K562 (cell line): ENCODE results near the gene NUDT22. TPM values are rescaled to one million over a fixed set of nuclear protein-coding genes. Genes with fewer than 3 reads are reported as not detected.

Experiments used
- CBFA2T2 ChIP-seq: fragments of 450-650 bp; conservative IDR thresholded peaks from 2 replicates; pipeline ENCODE4 v1.6.1; 2017; ENCODE audit warnings: mild to moderate bottlenecking
- COPS2 ChIP-seq: fragments of 450-650 bp; conservative IDR thresholded peaks from 2 replicates; pipeline ENCODE4 v1.6.1; 2016; ENCODE audit warnings: mild to moderate bottlenecking, moderate library complexity
- CXXC5 ChIP-seq: fragments of 250-450 bp; sonication (Bioruptor Pico); IDR thresholded peaks from 2 replicates; pipeline ENCODE4 v1.8.0; 2022; ENCODE audit warnings: inconsistent platforms, mild to moderate bottlenecking, moderate library complexity
- EP300 ChIP-seq: IDR thresholded peaks from 2 replicates; pipeline ENCODE4 v1.6.1; 2012; ENCODE audit warnings: low read length, improper control_type of control experiment
- KLF1 ChIP-seq: fragments of 450-650 bp; IDR thresholded peaks from 2 replicates; pipeline ENCODE4 v1.6.1; 2016; ENCODE audit warnings: missing genetic modification characterization, missing compliant biosample characterization
- KLF16 ChIP-seq: IDR thresholded peaks from 2 replicates; pipeline ENCODE4 v1.6.1; 2016; ENCODE audit warnings: antibody characterized with exemption
- RBM25 ChIP-seq: fragments of 200-400 bp; formaldehyde crosslinking; IDR thresholded peaks from 2 replicates; pipeline ENCODE4 v1.6.1; 2018; ENCODE audit warnings: low read length, low read depth, moderate library complexity; ENCODE audit not compliant: severe bottlenecking
- SPI1 ChIP-seq: IDR thresholded peaks from 2 replicates; pipeline ENCODE4 v1.6.1; 2011; ENCODE audit warnings: low read depth, low read length, control low read depth, borderline replicate concordance
- polyA plus RNA-seq, 8 experiments: library from polyadenylated mRNA; depleted of rRNA in 4 of 8; stranded (reverse) in 5 of 8; unstranded in 3 of 8; fragments of >200 nt; fragmentation: Nextera tagmentation in 2 of 8; fragmentation: Illumina TruSeq in 1 of 8; extraction: Ambion mirVana in 2 of 8; extraction: Trizol in 1 of 8; gene quantifications; 2 replicates each; pipeline versions ENCODE4 v1.2.1 to v1.2.3, GENCODE V29; 2011 to 2014; ENCODE audit warnings: inconsistent platforms in 1 of 8, missing spikeins in 1 of 8
- total RNA-seq, 7 experiments: library from RNA; depleted of rRNA in 6 of 7; stranded (reverse); fragments of >200 nt in 6 of 7; fragmentation: Illumina TruSeq in 2 of 7; extraction: Trizol in 2 of 7; gene quantifications; 2 replicates each; pipeline versions ENCODE4 v1.2.1 to v1.2.3, GENCODE V29; 2011 to 2021; ENCODE audit warnings: low replicate concordance in 1 of 7
- TF ChIP-seq, protein P1 (sequence below): fragments of 450-650 bp; IDR thresholded peaks from 2 replicates; pipeline ENCODE4 v1.6.1; 2017; ENCODE audit warnings: antibody characterized with exemption, mild to moderate bottlenecking
- TF ChIP-seq, protein P2 (sequence below): fragments of 450-650 bp; IDR thresholded peaks from 2 replicates; pipeline ENCODE4 v1.7.1; 2018; ENCODE audit warnings: mild to moderate bottlenecking, low read depth; ENCODE audit not compliant: partially characterized antibody
- TF ChIP-seq, protein P3 (sequence below): sonication (generic); formaldehyde crosslinking; IDR thresholded peaks from 2 replicates; pipeline ENCODE4 v1.8.1; 2023; ENCODE audit warnings: mild to moderate bottlenecking, missing genetic modification reagents

Gene NUDT22
- total and polyA plus RNA-seq, 9 of the 15 experiments (the other 6 are each of a cell fraction or from before 2014, with no cell fraction given) = 6.3 to 92.6 (median 37.4) TPM

DNA sequence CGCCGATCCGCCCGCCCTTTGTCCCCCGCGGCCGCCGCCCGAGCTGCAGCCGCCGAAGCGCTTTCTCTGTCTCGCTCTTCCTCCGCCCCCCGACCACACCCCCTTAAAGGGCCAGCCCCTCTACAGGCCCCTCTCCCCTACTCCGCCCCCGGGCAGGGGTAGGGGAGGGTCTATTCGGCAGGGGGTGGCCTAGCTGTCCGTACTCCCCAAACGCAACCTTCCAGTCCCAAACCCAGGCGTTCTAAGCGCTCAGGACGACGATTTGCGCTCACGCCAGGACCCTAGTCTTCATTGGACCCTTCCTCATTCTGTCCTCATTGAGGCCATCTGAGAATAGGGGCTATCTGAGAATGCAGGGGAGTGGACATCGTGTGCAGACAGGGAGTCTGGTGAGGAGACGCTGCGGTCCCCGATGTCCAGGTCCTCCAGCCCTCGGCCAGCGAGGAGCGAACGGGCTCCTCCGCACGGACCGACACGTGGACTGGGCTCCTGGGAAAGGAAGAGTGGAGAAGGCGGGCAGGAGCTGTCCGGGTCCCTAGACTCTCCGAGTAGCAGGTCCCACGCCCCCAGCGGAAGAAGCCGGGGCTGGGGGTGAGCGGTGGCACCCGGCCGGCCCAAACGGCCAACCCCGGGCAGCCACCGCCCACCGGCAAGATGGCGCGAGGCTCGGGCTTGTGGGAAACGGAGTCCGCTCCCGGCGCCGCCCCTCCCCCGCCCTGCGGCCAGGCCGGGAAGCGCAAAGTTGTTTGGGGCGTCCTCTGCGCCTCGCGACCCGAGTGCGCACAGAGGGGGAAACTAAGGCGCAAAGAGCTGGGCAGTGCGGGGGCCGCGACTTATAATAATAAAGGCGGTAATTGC is 21.0 kb downstream of the NUDT22 start, which contains the start of gene PPP1R14B (continued):
- TF ChIP-seq, protein P1, sequence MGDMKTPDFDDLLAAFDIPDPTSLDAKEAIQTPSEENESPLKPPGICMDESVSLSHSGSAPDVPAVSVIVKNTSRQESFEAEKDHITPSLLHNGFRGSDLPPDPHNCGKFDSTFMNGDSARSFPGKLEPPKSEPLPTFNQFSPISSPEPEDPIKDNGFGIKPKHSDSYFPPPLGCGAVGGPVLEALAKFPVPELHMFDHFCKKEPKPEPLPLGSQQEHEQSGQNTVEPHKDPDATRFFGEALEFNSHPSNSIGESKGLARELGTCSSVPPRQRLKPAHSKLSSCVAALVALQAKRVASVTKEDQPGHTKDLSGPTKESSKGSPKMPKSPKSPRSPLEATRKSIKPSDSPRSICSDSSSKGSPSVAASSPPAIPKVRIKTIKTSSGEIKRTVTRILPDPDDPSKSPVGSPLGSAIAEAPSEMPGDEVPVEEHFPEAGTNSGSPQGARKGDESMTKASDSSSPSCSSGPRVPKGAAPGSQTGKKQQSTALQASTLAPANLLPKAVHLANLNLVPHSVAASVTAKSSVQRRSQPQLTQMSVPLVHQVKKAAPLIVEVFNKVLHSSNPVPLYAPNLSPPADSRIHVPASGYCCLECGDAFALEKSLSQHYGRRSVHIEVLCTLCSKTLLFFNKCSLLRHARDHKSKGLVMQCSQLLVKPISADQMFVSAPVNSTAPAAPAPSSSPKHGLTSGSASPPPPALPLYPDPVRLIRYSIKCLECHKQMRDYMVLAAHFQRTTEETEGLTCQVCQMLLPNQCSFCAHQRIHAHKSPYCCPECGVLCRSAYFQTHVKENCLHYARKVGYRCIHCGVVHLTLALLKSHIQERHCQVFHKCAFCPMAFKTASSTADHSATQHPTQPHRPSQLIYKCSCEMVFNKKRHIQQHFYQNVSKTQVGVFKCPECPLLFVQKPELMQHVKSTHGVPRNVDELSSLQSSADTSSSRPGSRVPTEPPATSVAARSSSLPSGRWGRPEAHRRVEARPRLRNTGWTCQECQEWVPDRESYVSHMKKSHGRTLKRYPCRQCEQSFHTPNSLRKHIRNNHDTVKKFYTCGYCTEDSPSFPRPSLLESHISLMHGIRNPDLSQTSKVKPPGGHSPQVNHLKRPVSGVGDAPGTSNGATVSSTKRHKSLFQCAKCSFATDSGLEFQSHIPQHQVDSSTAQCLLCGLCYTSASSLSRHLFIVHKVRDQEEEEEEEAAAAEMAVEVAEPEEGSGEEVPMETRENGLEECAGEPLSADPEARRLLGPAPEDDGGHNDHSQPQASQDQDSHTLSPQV = 0 out of 2 replicates have a peak, but pooled peaks have one; percentile 74
- 0 out of 2 replicates have a peak, but pooled peaks have one; percentile 3 for TF ChIP-seq KLF16
- peak; percentile 24 for TF ChIP-seq EP300
- TF ChIP-seq SPI1 = no peak
- TF ChIP-seq, protein P2, sequence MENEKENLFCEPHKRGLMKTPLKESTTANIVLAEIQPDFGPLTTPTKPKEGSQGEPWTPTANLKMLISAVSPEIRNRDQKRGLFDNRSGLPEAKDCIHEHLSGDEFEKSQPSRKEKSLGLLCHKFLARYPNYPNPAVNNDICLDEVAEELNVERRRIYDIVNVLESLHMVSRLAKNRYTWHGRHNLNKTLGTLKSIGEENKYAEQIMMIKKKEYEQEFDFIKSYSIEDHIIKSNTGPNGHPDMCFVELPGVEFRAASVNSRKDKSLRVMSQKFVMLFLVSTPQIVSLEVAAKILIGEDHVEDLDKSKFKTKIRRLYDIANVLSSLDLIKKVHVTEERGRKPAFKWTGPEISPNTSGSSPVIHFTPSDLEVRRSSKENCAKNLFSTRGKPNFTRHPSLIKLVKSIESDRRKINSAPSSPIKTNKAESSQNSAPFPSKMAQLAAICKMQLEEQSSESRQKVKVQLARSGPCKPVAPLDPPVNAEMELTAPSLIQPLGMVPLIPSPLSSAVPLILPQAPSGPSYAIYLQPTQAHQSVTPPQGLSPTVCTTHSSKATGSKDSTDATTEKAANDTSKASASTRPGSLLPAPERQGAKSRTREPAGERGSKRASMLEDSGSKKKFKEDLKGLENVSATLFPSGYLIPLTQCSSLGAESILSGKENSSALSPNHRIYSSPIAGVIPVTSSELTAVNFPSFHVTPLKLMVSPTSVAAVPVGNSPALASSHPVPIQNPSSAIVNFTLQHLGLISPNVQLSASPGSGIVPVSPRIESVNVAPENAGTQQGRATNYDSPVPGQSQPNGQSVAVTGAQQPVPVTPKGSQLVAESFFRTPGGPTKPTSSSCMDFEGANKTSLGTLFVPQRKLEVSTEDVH = no peak
- TF ChIP-seq, protein P3, sequence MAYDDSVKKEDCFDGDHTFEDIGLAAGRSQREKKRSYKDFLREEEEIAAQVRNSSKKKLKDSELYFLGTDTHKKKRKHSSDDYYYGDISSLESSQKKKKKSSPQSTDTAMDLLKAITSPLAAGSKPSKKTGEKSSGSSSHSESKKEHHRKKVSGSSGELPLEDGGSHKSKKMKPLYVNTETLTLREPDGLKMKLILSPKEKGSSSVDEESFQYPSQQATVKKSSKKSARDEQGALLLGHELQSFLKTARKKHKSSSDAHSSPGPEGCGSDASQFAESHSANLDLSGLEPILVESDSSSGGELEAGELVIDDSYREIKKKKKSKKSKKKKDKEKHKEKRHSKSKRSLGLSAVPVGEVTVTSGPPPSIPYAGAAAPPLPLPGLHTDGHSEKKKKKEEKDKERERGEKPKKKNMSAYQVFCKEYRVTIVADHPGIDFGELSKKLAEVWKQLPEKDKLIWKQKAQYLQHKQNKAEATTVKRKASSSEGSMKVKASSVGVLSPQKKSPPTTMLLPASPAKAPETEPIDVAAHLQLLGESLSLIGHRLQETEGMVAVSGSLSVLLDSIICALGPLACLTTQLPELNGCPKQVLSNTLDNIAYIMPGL = peak; percentile 75; the same call in 1 of the 2 replicates
- no peak for TF ChIP-seq CBFA2T2
- peak; percentile 82 for TF ChIP-seq KLF1 (tag)
- no peak for TF ChIP-seq RBM25
- TF ChIP-seq COPS2 = no peak
- TF ChIP-seq CXXC5 (CRISPR knock-in tag) = peak; percentile 90
